Frontal cortex (tissue), 4 donors: ENCODE results near the gene SYP. TPM values are rescaled to one million over a fixed set of nuclear protein-coding genes. Genes with fewer than 3 reads are reported as not detected.

Source experiments
- DNase-seq, 2 donors: peaks; one replicate each; pipeline ENCODE4 v3.0.0; 2012; ENCODE audit warnings: low spot score in 2 of 2
- FAIRE-seq: peaks from 2 replicates; lab custom pipeline; 2012; peaks lifted over from hg19 to GRCh38; lab: Jason Lieb, UNC
- total RNA-seq: library from RNA; depleted of rRNA; stranded (reverse); fragments of >200 nt; gene quantifications from one replicate; pipeline ENCODE4 v1.2.3, GENCODE V29; 2014
- donor health status: control.
- donor health status: control.
- donor health status: control.

The SYP gene
- total RNA-seq, 1 donor from 2014 or later = 151 TPM

GRCh38 chrX:49192722-49193328 is 7.2 kb downstream of the SYP start:
- DNase-seq (no peak), FAIRE-seq (no peak)

GRCh38 chrX:49191574-49192011 is 8.4 kb downstream of the SYP start:
- DNase-seq (no peak), FAIRE-seq (no peak)

DNA sequence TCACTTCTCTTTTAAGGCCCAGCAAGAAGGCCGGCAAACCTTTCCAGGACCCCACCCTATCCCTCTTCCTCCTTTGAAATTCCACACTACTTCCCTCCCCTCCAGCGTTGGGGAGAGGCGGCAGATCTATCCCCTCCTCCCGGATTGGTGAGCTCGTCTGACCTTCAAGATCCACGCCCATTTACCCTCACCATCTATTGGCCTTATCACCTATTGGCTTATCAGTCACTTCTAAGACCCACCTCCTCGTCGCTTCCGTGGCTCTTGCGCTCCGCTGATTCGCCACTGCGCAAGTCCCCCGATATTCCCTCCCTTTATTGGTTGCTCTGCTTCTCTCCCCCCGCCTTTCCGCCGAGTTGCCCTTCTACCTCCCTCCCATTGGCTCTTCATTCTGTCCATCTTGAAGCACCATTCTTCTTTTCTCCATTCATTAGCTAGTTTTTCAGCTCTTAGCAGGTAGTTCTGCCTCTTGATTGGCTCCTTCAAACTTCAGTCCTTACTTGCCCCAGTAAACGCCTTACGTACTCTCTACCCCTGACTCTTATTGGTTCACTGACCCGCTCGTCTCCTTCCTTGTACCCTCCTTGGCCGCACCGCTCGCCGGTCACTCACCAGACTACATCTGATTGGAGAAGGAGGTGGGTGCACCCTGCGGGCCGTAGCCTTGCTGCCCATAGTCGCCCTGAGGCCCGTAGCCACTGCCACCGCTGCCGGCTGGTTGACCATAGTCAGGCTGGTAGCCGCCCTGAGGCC is 9.0 kb downstream of the SYP start:
- peak; percentile 98 for FAIRE-seq
- peak; percentile 86 to 89 for DNase-seq

DNA sequence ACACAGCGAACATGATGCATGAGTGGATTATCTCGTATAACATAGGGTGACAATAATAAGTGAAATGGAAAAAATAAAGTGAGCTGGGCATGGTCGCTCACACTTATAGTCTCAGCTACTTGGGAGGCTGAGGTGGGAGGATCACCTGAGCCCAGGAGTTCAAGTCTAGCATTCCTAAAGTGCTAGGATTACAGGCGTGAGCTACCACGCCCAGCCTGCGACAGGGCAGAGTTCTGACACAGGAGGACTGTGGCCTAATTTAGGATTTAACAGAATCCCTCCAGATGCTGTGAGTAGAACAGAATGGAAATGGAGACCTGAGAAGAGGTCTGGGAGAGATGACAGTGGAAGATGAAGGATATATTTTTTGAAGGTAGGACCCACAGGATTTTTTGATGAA is 10.4 kb downstream of the SYP start:
- no peak for DNase-seq
- no peak for FAIRE-seq

GRCh38 chrX:49188468-49189076 is 11.4 kb downstream of the SYP start:
- no peak for DNase-seq
- FAIRE-seq = no peak

GRCh38 chrX:49187526-49187925 is 12.5 kb downstream of the SYP start:
- no peak for FAIRE-seq
- no peak for DNase-seq

DNA sequence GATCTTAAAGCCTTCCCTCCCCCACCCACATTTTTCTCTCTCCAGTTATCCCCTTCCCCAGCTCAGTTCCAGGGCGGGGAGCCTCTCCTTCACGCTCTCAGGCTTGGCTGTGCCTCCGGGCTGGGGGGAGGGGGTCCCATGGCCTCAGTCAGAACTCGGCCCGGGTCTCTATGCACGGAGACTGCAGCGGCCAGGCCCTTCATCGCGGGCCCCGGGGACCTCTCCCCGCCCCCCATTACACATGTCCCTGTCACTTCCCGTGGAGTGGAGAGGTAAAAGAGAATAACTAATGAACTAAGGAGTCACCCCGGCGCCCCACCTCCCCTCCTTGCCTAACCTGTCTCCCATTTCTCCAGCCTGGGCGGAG is 13.0 kb downstream of the SYP start:
- no peak for DNase-seq
- no peak for FAIRE-seq

- FAIRE-seq = no peak
Observed at GRCh38 chrX:49186125-49187027, 13.6 kb downstream of the SYP start, which contains the start of gene PRICKLE3. Gene PRICKLE3, minus strand, starts transcription at chrX:49186373. Its CDS starts 76 bp downstream, at chrX:49186297.

DNA sequence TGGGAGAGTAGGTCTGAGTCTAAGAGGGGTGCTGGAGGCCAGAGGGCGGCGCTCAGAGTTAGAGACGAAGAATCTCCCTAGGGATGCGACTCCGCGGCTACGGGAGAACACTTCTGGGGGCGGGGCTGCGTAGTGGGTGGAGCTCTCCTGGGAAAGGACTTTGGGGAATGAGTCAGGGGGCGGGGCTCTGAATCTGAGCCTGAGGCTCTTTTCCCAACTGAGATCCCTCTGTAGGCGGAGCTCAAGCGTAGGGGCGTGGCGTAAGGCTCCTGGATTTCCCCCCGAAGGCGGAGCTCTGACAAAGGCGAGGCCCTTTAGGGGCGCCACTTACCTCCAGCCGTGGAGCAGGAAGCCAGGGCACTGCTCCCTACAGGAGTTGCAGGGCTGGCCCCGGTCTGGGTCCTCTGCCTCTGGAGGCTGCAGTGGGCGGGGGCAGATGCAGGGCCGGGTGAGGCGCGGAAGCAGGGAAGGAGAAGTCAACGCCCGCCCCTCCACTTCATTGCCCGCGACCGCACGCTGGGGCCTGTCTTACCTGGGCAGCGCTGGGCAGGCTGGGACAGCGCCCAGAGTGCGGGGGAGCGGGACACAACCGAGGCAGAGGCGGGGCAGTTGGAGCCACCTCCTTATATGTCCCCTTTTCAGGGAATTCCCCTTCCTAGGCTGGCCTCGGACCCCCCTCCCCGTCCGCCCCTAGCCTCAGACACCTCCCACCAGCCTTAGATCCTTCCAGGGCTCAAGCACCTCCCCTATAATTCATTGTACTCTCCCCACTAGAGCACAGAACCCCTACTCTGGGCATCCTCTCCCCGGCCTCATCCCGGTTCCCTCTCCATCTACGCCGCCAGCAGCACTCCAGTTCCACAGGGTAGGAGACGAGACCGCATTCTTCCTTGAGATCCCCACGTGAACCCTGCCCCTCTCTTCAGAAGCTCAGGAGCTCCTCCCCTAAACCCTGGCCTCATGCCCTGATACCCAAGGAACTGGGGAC is 15.4 kb downstream of the SYP start:
- DNase-seq = peak in 1 of 2 donors; percentile 70
- FAIRE-seq = no peak

More at GRCh38 chrX:49186125-49187027, 13.6 kb downstream of the SYP start, which contains the start of gene PRICKLE3:
- peak; percentile 65 to 66 for DNase-seq

GRCh38 chrX:49183701-49184281 is 16.2 kb downstream of the SYP start:
- DNase-seq (no peak), FAIRE-seq (no peak)

DNA sequence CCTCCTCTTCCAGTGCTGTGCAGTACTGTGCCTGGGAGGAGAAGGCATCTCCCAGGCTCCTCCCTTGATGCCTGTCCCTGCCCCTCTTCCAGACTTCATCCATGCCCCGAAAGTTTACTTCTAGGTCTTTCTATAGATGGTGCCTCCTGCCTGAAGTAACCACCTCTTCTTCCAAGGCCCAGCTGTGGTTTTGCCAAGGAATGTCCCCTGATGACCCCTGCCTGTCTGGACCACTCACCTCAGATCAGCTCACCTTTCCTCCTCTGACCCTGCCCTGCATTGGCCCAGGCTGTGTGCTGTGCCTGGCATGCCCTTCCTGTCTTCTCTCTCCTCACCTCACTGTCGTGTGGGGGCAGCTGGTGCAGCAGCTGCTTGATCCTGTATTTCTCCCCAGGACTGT is 20.6 kb downstream of the SYP start:
- DNase-seq (no peak), FAIRE-seq (no peak)

DNA sequence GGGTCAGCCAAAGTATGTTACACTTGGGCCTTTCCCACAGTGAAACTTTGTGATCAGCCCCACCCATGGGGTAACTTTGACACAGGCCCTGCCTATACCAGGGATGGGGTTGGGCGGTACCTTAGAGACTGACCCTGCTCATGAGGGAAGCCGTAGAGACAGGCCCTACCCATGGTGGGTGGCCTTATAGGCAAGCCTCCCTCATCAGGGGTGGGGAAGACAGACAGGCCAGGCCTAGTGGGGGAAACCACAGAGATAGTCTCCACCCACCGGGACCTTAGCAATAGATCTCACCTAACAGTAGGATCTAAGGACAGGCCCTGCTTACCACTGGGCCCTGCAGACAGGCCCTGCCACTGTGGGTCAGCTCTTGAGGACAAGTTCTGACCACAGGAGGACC is 21.5 kb downstream of the SYP start:
- FAIRE-seq = no peak

GRCh38 chrX:49177873-49178480 is 22.0 kb downstream of the SYP start:
- DNase-seq = no peak
- FAIRE-seq = no peak

More for the DNA sequence above, 21.5 kb downstream of the SYP start:
- no peak for DNase-seq

DNA sequence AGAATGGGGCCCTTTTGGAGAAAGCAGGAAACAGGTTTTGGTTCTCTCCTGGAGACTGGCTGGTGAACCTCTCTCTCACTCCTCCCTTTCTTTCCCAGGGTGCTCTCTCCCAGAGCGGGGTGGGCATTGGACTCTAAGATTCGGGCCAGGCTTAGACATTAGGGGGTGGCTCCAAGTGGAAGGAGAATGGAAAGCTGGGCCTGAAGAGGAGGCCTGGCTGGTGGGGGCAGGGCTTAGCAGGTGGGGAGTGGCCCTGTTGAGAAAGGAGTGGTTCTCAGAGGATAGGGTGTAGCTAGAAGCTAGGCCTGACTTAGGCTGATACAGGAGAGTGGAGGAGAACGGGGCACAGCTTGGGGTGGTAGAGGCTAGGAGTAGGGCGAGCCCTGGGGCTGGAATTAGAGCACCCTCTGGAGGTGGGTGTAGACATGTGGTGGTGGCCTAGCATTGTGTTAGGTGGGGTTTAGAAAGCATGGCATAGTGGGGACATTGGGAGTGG is 22.6 kb downstream of the SYP start:
- FAIRE-seq (no peak), DNase-seq (no peak)

- FAIRE-seq = no peak
- DNase-seq = no peak
Observed at GRCh38 chrX:49176421-49177326, 23.3 kb downstream of the SYP start.

DNA sequence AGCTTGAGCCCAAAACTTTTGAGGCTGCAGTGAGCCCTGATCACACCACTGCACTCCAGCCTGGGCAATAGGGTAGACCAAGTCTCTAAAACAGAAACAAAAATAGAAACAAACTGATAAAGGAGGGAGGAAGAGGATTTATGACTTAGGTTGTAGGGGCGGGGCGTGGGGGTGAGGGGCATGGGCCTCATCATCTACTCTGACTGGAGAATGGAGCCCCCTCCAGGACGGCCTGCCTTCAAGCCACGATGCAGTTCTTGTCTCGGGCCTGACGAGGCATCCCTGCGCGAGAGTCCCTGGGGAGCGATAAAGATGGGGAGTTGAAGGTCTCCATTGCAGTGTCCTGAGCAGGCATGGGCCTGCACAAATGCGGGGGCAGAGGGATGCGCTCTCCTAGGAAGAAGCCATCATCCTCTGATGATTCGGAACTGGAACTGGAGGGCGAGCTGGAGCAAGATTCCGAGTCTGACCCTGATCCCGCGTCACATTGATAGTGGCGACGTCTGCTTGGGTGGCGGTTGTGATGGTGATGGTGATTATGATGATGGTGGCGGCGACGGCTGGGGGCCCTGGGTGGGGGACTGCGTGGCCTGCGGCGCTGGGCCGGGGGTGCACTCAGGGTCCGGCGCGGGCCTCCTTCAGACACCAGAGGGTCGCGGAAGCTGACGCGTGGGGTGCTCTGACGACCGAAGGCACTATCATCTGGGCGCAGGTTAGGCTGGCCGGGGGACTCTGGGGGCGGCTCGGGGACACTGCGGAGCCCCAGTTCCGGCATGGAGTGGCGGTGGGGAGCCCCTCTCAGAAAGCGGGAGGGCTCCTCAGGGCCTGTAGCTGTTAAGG is 24.3 kb downstream of the SYP start:
- no peak for DNase-seq
- no peak for FAIRE-seq
